Stimulated activated CD8-positive, alpha-beta memory T cell treated with anti-CD3 and anti-CD28 coated beads, Interleukin-12 subunit alpha, Interleukin-12 subunit beta, amount 100 ng/mL, for 24 hours (primary cell): ENCODE measurements around the gene DAPK2.

ENCODE experiments used
- DNase-seq: peaks from one replicate; pipeline ENCODE4 v3.0.0-alpha.2; 2020; ENCODE audit errors: extremely low read depth

Gene DAPK2

DNA sequence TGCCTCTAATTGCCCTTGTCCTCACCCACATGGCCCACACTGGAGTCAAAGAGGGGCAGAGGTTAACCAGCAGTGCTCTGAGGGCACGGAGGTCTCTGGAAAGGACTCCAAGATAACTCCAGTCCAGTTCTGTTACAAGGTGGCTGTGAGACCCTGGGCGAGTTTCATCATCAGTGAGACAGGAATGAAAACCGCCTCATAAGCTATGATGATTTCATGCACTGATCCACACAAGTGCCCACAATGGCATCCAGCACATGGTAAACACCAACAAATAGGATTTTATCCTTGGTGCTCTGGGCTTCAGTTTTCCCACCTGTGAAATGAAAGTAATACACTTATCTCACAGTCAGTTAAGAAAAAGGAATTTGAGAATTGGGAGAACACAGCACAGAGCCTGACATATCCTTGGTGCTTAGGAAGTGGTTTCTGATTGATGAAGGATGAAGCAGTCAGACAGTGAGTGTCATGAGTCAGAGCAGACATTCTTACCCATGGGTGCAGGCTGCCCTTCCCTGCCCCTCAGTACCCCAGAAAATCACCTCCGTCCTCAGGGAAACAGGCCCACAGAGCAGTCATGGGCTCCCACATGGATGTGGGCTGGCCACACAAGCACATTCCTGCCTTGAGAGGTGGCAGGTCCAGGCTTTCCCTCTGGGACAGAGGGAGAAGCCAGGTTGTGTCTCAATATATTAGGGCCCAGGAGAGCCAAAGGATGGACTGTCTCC, 48.4 kb downstream of the DAPK2 start:
- DNase-seq, result no peak

DNA sequence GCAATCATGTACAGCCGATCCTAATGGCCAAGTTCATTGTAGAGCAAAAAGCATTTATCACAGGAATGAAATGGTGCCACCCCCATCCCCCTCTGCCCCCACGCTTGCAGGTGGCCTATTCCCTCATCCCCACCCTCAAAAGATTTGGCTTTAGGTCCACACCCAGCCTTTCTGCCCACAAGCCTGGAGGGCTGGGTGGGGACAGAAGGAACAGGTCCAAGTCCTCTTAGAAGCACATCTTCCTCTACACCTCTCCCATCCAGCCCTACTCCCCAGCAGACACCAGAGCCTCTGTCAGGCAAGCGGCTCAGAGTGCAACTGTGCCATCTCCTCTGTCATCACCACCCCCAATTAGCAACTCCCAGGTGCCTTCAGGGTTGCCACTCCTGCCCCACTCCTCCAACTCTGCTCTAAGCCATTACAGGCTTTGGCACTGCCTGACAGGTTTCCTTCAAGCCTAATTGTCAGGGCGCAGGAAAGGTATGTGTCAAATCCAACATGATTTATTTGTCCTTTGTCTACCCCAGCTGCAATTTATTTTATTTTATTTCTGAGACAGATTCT, 49.4 kb downstream of the DAPK2 start:
- DNase-seq, result no peak

DNA sequence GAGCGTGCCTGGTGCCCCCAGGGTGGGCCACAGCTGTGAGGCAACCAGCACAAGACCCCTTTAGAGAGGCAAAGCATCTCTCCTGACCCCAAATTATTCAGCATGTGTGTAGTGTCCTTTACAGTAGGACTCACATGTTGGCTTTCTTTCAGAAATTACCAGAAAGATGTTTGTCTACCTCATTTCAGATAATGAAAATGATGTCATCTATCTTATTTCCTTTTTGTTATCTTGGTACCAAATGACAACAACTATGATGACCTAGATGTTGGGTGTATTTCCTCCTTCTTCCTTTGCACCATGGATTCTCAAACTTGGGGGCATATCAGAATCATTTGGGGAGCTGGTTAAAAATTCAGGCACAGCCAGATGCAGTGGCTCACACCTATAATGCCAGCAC, 50.5 kb downstream of the DAPK2 start:
- DNase-seq, result no peak

DNA sequence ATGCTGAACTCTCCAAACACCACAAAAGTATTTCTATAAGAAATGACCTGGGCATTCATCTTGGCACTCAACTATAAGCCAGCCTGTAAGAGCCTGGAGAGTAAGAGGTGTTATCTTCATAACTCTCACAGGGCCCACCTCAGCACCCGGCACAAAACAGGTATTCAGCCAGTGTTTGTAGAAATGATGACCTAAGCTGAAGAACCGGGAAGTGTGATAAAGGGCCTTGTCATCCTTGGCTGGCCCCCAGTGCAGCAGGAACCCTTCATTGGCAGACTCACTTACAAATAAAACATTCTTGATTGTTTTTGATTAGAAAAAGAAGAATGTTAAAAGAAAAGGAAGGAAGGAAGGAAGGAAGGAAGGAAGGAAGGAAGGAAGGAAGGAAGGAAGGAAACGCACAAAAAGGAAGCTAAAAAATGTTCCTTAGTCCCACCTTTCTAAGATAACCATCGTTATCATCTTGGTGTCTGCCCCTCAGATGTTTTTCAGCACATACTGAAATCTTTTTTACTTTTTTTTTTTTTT, 52.1 kb downstream of the DAPK2 start:
- no peak for DNase-seq

DNA sequence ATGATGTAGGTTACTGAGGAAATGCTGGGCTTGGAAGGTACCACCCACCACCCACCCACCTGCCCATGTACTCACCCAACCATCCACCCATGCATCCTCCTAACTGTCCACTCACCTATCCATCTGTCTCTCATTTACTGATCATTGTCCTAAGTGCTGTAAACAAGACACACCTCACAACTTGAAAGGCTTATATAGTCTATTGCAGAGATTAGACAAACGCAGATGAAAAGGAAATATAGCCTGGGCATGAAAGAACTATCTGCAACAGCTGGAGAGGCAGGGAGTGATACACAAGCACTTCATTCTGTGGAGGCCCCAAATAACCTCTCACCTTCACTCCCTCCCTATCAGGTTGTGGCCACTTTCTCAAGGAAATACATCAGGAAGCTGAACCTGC, 54.0 kb downstream of the DAPK2 start:
- no peak for DNase-seq

DNA sequence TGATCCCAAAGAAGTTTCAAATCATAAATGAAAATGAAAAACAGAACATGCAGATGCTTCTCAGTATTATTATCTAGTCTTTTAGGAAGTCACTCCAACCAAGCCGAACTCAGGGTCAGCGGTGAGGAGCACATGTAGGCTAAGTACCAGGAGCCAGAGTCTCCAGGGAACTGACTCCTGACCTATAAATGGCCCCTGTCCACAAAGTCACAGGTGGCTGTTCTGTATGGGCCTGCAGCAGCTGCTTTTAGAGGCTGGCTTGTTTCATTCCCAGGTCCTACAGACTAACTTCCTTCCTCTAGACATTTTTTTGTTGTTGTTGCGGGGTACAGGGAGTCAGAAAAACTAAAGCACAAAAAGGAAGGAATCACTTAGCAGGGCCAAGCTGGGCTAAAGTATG, 54.6 kb downstream of the DAPK2 start:
- no peak for DNase-seq

DNA sequence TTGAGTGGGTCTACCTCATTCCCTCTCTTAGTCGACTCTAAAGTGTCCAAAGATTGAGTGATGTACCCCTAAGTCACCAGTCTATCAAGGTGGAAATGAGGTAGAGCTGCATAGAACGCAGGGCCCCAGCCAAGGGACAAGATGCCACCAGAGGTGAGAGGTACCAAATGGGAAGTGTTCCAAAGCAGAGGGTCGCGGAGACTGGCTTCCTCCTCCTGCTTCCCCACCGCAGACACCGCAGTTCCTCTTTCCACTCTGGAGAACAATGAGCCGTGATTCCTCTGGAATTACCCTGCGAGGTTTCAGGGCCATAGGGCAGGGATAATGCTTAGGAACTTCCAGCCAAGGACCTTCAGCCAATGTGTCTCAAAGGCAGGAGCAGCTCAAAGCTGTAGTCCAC, 55.8 kb downstream of the DAPK2 start:
- DNase-seq, result no peak

DNA sequence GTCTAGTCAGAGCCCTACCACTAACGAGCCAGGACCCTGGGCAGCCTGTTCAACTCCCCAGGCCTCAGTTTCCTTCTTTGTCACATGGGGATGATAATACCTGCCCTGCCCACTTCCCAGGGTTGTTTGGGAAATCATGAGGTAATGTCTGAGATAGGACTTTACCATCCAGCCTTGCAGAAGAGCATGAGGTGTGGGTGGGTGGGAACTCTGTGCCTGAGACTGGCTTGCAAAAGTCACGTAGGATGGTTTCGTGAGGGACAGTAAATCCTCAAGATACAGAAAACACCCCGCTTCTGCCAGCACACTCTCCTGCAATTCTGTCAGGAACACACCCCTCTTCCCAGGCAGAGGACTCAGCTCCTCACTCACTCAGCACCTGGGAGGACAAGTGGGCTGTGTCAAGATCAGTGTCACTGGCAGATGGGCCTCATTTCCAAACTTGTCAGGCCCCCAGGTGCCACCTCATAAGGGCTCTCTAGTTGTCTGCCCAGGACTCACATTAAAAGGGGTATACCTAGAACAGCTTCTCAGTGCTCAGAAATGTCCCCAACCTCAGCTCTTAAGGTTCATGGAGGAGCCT, 58.4 kb downstream of the DAPK2 start:
- DNase-seq, result no peak

DNA sequence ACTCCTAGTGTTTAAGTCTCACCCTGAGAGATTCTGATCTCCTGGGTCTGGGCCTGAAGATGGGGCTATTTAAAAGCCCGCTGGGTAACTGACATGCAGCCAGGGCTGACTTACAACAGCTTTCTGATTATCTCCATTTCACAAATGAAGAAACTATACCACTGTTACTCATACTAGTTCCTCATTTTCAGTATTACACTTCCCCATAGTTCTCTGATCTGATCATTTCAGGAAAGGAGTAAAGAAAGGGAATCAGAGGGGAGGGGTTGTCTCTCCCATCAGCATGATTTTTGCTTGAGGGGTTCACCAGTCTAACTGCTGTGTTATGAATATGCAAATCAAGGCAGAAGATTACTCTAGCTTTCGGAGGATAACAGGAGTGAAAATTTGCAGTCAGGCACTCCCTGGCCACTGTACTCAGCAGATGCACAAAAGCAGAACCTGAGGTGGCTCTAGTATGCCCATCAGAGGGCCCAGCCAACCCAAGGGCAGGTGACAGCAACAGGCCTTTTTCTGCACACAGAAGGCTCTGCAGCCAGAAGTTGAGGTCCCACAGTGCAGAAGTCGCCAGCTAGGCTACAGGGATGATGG, 59.4 kb downstream of the DAPK2 start:
- no peak for DNase-seq

DNA sequence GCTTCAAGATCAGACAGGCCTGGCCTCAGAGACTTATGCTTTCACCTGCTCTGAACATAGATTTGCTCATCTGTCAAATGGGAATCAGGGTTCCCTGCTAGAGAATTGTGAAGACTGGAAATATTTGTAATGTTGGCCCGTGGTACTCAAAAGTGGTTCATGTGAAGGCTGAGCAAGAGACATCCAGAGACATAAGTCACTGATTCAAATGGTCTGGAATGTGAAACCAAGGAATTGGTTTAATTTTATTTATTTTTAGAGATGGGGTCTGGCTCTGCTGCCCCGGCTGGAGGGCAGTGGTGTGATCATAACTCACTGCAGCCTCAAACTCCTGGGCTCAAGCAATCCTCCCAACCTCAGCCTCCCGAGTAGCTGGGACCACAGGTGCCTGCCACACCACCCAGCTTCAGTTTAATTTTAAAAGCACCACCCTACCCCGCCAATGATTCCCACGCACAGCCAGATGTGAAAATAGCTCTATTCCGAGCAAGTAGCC, 60.1 kb downstream of the DAPK2 start:
- DNase-seq, result no peak

DNA sequence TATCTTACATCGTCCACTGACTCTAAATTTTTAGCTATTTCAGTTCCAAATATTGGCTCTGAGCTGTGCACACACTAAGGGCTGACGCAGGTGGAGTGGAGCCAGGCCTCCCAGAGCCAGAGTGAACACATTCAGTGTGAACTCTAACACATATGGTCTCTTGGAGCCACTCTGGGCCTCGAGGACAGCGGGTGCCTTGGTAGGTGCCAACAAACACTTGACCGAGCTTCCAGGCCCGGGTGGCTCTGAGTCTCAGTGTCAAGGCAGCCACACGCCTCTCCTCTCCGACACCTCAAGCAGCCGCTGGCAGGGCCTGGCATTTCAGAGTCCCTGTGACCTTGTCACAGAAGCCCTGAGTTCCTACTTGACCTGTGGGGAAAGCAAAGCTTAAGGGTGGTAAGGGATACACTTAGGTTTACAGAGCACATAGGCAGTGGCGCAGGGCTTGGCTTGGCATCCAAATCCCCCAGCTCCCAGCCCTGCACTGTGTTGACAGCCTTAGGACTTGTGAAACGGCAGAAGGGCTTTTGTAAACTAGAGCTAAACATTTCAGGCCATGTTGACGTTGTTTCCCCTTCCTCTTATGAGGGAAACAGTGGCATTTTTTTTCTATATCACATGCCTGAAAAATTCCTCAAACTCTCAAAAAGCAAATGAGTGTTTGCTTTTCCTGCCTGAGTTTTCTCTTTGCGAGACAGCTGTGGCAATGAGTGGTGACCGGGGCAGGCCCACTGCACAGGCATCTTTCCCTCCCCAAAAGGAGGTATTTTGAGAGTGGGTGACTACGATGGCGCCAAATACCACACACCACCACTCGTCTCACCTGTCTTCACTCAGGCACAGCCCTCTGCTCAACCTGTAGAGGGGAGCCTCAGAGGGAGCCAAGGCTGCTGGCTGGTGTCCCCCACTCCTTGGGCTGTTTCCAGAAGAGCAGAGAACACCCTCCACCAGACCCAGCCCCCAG, 60.8 kb downstream of the DAPK2 start:
- DNase-seq, result no peak

DNA sequence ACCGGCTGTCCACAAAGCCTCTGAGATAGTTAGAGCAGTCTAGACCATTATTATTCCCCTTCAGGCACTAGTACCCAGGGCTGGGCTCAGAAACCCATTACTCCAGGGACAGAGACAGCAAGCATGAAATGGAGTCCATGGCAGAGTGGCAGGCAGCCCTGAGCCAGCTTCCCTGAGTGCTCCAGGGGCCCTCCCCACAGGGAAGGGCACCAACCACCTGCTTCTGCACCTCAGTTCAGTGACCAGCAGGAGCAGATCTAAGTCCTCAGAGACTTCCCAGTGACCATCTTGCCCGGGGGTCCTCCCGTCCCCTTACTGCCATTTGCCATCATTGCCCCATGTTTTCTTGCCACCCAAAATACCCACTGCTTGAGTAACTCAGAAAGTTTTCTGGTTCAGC, 62.0 kb downstream of the DAPK2 start:
- no peak for DNase-seq

DNA sequence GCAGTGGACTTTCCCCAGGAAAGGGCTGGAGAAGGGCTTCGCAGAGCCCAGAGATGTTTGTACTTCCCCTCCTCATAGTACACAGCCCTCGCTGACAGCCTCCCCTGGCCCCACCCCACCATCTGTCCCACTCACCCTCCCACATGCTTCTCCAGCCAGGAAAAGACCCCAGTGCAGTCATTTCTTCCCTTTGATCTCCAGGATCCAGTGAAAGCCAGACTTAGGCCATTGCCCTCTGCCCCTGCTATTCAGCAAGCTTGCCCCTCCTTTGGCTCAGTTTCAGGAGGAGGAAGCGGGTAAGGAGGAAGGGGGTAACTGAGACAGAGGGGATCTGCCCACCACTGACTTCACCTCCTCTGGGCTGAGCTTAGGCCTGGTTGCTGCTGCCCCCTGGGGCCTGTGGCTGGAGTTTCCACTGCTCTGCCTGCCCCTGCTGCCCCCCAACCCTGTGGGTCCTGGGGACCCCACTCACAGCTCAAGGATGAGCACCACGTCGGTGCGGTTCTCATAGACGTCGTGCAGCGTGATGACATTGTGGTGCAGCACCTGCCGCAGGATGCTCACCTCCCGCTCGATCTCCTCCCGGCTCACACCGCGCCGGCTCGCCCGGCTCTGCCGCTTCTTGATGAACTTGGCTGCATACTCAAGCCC, 63.1 kb downstream of the DAPK2 start:
- no peak for DNase-seq

DNA sequence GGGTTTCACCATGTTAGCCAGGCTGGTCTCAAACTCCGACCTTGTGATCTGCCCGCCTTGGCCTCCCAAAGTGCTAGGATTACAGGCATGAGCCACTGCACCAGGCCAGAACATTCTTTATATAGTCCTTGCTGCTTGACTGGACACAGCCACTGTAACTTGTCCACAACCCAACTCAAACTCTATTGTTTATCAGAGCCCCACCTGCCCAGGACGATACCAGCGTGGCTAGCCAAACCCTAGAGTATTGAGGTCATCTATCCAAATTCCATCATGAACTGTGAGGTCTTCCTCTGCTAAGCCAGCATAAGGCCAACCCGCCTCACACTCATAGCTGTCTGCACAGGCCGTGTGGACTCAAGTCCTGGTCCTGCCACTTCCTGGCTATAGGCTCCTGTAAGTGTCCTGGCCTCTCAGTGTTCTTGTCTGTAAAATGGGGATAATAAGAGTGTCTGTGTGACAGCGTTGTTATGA, 63.9 kb downstream of the DAPK2 start:
- no peak for DNase-seq

DNA sequence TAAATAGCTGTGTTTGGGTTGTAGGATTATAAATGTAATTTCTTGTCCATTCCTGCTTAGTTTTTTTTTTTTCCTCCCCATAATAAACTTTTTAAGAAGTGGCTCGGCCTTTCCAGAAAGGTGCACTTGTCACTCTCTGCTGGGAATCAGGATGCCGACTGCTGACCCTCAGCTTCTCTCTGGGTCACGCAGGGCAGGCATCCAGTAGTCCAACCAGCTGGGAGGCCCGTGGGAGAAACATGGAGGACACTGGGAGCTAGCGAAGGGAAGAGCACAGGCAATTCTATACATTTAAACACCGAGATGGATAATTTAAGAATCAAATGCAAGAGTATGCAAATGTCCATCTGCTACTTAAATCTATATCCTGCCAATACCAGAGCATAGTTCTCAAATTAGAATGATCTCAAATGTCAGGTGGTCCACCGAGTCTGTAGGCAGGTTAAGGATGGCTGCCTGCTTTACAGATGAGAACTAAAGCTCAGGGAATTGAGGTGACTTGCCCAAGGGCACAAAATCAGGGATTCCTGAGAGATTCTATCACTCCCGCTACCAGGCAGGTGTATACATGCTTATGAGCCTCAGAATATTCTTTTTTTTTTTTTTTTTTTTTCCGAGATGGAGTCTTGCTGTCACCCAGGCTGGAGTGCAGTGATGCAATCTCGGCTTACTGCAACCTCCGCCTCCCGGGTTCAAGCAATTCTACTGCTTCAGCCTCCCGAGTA, 64.5 kb downstream of the DAPK2 start:
- no peak for DNase-seq

DNA sequence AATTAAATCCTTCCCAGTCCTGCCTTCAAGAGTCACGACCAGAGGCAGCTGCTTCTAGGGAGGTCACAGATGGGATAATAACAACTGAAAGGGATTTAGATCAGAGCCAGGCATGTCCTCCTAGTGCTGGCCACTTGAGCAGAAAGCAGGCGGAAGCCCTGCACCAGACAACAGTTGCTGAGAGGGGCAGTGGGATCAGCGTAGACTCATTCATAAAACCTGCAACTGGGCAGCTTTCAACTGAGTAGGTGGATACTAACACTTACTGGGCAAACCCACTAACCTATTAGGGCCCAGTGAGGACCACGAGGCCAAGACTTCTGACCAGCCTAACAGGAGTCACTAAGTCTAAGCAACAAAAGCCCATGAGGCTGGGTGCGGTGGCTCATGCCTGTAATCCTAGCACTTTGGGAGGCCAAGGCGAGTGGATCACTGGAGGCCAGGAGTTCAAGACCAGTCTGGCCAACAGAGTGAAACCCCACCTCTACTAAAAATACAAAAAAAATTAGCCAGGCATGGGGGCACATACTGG, 67.0 kb downstream of the DAPK2 start:
- DNase-seq, result no peak

DNA sequence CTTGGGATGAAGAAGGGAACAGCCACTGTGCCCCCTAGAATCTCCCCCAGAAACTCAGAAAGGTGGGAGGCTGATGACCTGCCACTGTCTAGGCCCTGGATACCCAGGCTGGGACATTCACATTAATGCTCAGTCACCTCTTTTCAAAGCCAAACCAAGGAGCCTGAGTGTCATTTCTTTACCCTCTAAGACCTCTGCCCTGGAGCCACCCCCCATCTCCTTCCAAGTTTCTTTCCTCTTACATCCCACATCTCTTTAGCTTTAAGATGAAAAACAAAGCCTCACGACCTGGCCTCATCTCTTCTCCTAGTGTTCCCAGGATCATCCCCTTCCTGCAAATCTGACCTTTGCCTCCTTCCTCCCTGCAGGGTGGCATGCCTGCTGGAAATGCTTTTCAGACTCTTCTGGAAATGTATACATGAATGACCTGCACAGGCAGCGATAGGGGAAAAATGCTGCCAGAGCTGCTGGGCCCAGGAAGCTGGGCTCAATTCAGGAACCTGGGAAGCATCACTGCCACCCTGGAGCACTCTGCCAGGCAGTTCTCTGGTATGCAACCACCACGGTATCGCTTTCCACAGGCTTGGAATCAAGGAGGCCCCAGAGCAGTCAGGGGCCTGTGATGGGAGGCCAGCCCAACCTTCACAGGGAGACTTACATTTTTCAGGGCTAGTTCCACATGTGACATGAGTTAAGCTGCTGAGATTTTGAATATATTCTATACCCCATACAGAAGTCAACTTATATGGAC, 67.6 kb downstream of the DAPK2 start:
- DNase-seq, result no peak

DNA sequence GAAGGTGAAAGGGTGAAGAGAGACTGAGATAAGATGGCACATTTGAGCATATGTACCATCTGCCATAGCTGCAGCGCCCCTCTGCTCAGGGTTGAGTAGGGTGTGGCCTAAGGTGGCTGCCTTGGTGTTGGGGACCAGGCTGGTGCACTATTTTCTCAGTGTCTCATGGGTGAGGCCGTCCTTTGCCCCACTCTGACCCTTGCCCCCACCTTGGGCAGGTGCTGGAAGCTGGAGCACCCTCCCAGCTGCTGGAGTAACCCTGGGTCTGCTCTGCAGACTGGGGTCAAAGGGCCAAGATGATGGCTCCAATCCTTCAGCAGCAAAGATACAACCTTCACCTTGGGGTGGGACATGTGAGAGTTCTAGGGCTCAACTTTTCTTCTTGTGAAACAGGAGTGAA, 69.2 kb downstream of the DAPK2 start:
- DNase-seq, result no peak

DNA sequence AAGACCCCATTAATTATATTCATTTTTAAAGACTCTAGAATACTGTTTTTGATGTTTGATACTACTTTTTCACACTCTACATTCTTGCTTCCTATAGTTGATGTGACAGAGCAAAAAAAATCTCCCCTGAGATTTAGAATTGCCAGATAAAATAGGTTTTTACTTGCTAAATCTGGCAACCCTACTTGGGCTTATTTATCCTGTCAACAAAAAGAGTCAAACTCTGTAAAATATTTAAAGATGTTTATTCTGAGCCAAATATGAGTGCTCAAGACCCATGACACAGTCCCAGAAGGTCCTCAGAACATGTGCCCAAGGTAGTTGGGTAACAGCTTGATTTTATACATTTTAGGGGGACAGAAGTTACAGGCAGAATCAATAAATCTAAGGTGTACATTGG, 72.3 kb downstream of the DAPK2 start:
- no peak for DNase-seq
